Measurements from ENCODE around the gene BRPF3. TPM values are rescaled to one million over a fixed set of nuclear protein-coding genes. Genes with fewer than 3 reads are reported as not detected.

The BRPF3 gene
- 5.0 and 5.9 TPM in 2 replicates for total RNA-seq (2014; rRNA removed; shearing (Covaris generic))
- polyA plus RNA-seq (2014; cell fraction: nucleus; rRNA removed) = 3.8 and 4.8 TPM in 2 replicates

DNA sequence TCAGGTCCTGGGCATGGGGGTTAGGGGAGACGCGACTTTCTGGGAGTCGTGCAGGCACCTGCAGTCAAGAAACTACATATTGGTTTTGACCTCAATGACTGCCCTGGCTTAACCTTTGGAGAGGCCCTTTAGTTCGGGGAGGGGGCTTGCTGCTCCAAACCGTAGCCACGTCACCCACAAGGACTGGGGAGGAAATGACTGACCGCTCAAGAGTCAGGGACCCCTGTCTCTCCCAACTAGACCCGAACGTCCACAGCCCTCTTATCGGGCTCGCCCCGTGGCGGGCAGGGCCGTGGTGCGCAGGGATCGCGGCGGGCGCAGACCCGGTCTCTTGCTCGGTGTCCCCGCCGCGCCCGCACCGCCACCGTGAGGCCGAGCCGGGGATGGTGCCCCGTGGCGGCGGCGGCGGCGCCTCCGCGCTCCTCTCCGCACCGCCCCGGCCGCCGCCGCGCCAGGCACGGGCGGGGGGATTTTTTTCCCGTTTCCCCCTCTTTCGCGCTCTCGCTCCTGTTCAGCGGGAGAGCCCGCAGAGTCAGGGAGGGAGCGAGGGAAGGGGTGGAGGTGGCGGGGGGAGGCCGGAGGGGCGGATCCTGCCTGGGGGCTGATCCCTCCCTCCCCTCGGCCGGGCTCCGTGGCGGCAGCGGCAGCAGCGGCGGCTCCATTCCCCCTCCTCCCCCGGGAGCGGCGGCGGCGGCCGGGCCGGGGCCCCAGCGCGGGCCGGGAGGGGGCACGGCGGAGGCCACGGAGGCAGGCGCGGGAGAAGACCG, at the start of gene BRPF3:
Gene BRPF3 (plus strand): TSS at position 632 of the 767 bp plus-strand sequence. CDS start 3,579 bp downstream, outside the sequence.
- DNase-seq (ENCODE audit: extremely low read depth, low read depth) = peak; percentile 39

DNA sequence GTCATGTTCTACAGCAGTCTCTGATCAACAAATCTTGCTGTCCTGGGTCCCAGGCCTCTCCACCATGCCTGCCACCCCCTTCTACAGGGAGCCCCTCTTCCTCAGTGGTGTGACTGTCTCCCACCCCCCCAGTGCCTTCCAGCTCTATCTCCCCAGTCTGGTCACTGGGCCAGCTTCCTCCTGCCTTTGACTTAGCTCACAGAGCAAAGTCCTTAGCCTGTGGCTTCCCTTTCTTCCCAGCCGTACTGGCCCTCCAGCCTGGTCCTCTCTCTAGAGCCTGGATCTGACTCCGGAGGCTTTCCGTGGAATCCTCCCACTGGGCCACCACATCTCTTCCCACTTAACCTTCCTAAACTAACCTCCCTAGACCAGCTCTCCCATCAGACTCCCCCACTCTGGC, 49.2 kb upstream of the BRPF3 start:
- no peak for DNase-seq (ENCODE audit: extremely low read depth, low read depth)

DNA sequence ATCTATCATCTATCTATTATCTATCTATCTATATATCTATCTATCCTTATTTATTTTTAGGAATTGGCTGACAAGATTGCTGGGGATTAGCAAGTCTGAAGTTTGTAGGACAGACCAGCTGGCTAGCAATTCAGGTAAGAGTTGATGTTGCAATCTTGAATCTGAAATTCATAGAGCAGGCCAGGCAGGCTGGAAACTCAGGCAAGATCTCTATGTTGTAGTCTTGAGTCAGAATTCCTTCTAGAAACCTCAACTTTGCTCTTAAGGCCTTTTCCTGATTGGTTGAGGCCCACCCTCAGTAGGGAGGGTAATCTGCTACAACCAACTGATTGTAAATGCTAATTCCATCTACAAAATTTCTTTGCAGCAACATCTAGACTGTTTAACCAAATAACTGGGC, 47.1 kb upstream of the BRPF3 start:
- no peak for DNase-seq (ENCODE audit: extremely low read depth, low read depth)

DNA sequence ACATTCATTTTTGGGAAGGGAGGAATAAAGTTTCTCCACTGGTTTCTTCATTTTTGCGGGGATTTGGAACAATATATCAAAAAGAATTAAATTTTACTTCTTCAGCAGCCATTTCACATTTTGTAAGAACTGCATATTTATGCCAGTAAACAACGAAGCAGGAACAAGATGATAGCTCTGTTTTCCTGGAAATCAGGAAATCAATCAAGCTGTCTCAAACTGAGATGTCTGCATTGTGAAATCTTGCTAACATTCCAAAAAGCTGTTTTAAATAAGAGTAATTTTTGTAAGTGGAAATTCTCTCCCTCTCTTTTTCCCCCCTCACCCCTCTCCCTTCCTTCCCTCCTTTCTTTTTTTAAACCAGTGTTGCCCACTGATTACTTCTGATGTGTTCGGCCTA, 46.3 kb upstream of the BRPF3 start:
- DNase-seq (ENCODE audit: extremely low read depth, low read depth) = no peak

DNA sequence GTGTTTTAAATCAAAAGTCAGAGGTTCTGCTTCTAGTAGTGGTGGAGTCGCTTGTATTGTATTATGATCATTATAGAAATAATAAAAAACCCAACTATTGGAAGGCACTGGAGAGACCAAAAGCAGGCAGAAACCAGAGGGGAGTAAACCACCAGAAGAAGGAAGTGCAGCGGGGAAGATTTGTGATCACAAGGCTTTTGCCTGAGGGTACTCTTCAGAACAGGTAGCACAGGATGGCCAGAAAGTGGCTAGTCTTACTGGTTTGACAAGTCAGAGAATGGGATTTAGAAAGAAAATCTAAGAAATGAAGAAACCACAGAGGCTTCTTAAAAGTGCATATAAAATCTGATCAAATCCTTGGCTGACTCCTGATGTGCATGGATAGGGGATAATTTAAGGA, 42.3 kb upstream of the BRPF3 start:
- no peak for DNase-seq (ENCODE audit: extremely low read depth, low read depth)

DNA sequence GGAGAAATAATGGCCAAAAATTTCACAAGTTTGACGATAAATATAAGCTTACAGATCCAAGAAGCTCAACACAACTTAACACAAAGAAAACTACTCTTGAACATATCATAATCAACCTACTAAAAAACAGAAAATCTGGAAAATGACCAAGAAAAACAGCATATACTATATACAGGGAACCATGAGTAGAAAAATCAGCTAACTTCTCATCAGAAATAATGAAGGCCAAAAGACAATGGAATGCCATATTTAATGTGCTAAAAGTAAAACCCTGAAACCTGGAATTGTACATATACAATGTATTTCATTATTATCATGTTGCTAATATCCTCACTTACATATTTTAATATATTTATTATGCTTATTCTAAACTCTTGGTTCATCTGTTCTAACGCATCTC, 40.9 kb upstream of the BRPF3 start:
- no peak for DNase-seq (ENCODE audit: extremely low read depth, low read depth)

DNA sequence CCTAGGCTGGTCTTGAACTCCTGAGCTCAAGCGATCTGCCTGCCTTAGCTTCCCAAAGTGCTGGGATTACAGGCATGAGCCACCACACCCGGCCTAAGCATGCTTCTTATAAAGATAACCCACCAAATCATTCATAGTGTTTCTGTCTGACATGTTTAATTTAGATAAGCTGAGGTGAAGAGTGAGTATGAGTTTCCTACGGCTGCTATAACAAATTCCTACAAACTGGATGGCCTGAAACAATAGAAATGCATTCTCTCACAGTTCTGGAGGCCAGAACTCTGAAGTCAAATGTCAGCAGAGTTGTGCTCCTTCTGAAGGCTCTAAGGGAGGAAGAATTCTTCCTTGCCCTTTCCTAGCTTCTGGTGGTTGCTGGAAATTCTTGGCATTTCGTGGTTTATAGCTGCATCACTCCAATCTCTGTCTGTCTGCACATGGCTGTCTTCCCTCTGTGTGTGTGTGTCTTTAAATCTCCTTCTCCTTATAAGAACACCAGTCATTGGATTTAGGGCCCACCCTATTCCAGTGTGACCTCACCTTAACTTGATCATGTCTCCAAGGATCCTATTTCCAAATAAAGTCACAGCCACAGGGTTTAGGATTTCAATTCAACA, 36.3 kb upstream of the BRPF3 start:
- DNase-seq (ENCODE audit: extremely low read depth, low read depth) = no peak

DNA sequence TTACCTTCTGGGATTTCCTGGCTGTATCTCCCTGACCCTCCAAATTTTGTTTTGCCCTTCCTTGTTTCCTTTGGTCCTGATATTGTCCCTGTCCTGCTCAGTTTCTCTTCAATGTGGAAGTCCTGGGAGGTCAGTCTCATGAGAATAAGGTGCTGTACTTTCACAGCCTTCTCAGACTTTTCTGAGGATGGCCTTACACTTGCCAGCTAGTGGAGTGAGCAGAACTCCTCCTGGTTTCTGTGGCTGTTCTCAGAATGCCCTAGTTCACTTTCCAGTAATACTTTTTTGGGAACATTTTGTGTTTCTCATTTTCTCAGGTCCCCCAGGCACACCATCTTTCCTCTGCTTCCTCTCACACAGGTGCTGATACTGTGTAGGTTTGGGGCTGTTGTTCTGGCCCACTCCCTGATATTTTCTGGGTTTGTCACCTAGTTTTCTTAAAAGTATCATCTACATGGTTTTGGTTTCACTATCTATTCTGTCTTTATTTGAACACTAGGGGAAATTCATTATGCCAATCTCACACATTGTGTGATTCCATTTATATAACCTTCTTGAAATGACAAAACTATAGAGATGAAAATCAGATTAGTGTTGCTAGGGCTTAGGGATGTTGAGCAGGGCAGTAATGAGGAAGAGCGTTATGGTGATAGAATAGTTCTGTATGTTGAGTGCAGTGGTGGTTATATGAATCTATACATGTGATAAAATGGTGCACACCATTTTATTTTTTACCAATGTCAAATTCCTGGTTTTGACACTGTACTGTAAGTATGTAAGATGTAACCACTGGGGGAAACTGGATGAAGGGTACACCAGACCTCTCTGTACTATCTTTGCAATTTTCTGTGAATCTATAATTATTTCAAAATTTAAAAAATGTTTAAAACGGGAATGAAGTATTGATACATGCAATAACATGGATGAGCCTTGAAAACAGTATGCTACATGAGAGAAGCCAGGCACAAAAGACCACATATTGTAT, 27.2 kb upstream of the BRPF3 start:
- no peak for DNase-seq (ENCODE audit: extremely low read depth, low read depth)

DNA sequence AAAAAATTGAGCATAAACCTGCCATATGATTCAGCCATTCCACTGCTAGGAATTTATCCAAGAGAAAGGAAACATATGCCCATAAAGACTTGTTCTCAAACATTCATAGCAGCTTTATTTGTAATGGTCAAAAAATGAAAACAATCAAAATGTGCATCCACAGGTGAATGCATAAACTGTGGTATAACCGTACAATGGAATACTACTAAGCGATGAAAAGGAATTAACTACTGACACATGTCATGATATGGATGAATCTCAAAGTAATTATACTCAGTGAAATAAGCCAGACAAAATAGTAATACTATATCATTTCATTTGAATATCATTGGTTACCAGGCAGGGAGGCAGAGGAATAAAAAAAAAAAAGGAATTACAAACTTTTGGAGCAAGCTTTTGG, 25.8 kb upstream of the BRPF3 start:
- DNase-seq (ENCODE audit: extremely low read depth, low read depth) = no peak

DNA sequence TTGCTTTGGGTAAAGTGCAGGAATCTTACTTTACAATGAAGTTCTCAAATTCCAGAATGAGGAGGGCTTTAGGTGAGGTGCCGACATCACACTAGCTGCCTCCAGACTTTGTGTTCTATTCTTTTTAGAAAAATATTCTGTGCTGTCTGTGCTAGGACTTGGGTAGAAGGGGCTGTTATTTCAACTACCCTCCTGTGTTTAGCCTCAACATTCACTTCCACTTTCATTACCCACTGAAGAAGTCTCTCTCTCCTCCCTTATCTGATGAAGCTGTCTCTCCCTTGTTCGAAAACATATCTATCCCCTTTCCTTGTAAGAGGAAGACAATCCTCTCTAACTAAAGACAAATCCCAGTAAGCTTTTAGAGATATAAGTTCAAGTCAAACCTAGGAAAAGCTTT, 25.0 kb upstream of the BRPF3 start:
- DNase-seq (ENCODE audit: extremely low read depth, low read depth) = no peak

DNA sequence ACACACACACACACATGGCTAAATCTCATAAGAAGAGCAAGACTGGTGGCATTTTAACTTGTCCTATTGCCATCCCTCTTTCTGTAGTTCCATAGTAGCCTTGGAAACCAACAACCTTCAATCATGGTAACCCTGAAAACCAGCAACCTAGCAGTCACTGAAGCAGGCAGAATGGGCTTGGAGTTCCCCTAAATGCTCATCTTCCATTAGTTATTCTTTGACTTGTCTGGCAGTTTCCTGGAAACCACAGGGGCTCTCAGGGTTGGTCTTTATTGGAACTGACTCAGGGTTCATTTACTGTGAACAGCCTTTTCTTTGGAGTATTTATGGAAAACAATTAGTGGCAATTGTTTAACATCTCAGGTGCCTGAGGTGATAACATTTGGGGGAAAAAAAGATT, 19.4 kb upstream of the BRPF3 start:
- DNase-seq (ENCODE audit: extremely low read depth, low read depth) = no peak

DNA sequence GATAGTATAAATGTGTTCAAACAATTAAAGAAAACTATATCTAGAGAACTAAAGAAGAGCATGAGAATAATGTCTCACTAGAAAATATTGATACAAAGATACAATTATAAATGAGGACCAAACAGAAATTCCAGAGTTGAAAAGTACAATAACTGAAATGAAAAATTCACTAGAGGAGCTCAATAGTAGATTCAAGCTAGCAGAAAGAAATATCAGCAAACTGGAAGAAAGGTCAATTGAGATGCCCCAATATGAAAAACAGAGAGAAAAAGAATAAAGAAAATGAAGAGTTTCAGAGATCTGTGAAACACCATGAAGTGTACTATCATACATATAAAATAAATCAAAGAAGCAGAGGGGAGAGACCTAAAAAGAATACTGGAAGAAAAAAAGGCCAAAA, 18.0 kb upstream of the BRPF3 start:
- DNase-seq (ENCODE audit: extremely low read depth, low read depth) = no peak

DNA sequence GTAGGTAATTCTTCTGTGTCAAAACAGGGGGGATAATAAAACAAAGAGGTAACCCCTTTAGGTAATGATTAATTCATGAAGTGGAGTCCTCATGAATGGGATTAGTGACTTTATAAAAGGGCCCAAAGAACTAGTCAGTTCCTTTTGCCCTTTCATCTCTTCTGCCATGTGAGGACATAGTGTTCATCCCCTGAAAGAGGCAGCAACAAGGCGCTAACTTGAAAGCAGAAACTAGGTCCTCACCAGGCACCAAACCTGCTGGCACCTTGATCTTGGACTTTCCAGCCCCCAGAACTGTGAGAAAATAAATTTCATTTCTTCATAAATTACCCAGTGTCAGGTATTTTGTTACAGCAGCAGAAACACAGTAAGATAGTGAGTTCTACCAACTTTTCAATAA, 16.4 kb upstream of the BRPF3 start:
- DNase-seq (ENCODE audit: extremely low read depth, low read depth) = no peak

DNA sequence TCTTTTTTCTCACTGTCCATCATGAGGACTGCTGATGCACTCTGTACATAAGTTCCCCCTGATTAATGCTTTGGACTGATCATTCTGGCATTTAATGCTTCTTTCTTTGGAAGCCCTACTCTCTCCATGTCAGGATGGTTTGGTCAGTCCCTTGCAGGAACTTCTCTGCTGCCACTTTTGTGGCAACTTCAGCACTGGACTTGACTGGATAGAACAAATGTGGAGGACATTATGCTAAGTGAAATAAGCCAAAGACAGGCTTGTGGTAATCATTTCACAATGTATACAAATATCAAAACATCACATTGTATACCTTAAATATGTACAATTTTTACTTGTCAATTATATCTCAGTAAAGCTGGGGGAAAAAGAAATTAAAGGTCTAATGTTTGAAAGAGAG, 12.2 kb upstream of the BRPF3 start:
- no peak for DNase-seq (ENCODE audit: extremely low read depth, low read depth)

DNA sequence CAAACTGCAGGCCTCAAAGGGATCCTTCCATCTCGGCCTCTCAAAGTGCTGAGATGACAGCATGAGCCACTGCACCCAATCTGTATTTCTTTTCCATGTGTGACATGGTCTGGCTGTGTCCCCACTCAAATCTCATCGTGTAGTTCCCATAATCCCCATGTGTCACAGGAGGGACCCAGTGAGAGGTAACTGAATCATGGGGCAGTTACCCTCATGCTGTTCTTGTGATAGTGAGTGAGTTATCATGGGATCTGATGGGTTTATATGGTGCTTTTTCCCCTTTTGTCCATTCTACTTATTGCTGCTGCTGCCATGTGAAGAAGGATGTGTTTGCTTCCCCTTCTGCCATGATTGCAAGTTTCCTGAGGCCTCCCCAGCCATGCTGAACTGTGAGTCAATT, 10.3 kb upstream of the BRPF3 start:
- no peak for DNase-seq (ENCODE audit: extremely low read depth, low read depth)

DNA sequence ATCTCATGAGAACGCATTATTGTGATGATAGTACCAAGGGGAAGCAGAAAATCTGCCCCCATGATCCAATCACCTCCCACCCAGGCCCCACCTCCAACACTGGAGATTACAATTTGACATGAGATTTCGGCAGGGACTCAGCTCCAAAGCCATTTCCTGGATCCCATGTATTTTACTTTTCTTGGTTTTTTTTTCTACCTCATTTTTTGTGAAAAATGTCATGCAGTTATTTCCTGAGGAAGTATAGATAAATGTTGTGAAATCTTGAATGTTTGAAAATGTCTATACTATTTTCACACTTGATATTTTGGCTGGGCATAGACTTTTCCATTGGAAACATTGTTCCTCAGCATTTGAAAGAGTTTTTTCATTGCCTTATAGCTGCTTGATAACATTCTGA, 9.1 kb upstream of the BRPF3 start:
- DNase-seq (ENCODE audit: extremely low read depth, low read depth) = no peak

DNA sequence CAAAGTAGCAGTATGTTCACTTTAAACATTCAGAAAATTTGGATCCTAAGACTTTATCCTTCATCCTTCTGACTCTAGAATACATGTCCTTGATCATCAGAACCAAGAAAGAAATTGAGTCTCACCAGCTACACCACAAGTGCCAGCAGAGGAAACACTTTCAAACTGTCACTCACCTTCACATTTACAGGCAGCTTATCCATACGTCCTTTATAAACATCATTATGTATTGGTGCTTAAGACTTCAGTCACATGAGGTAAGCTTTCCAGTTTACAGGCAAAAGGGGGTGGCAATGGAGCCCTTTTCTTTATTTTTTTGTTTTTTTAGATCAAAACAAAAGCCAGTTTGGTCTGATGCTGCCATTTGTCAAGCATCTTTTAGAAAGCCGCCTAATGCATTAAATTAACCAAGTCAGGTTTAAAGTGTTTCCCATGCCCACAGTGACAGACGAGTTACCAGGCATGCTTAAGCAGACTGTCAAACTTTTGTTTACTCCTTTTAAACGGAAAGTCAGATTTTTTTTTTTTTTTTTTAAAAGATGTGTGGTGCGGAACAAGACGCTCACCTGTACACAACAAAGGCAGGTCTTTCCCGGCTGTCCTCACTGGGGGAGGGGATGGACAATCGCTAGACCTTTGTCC, 952 bp upstream of the BRPF3 start:
- DNase-seq (ENCODE audit: extremely low read depth, low read depth) = no peak

DNA sequence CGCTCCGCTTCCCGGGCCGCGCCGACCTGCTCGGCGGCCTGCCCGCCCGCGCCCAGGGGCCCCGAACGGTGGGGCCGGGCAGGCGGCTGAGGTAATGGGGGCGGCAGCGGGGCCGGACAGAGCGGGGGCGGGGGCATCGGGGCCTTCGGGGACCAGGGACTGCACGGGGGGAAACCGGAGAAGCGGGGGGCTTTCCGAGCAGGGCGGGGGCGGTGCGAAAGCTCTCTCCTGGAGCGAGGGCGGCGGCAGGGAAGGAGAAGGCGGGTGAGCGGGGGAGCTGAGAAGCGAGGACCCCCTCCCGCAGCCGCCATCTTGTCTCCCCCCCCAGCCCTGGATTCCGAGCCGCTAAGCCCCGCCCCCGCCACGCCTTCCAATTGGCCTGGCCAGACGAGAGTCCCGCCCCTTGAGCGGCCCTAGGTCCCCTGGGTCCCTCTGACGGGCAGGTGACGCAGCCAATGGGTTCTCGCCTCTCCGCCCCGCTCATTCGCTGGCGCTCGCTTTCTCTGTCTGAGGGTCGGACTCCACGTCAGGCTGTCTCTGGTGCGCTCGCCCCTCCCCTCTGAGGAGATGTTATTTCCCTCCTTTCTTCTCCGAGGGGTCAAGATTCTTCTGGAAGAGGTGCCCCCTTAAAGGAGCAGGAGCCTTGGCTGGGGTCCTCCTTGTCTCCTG, 470 bp downstream of the BRPF3 start:
- DNase-seq (ENCODE audit: extremely low read depth, low read depth) = peak; percentile 92

DNA sequence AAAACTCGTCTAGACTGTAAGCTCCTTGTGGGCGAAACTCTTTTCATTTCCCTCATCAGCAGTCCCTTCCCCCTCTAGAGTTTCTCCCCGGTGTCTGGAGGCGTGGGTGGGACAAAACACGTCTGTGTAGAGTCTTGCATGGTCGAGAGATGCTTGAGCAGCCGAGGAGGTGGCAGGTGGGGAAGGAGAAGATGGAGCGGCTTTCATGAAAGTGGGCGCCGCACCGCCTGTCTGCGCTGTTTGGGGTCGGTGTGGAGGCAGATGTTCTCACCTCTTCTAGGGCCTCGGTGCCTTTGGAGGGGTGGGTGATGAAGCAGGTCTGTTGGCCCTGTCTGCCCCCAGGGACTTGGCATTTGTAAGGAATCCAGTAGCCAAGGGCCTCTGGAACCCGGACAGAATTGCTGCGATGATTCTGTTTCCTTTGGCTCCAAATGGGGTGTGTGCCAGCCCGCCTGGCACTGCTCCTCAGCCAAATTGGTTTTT, 1.2 kb downstream of the BRPF3 start:
- DNase-seq (ENCODE audit: extremely low read depth, low read depth) = no peak

DNA sequence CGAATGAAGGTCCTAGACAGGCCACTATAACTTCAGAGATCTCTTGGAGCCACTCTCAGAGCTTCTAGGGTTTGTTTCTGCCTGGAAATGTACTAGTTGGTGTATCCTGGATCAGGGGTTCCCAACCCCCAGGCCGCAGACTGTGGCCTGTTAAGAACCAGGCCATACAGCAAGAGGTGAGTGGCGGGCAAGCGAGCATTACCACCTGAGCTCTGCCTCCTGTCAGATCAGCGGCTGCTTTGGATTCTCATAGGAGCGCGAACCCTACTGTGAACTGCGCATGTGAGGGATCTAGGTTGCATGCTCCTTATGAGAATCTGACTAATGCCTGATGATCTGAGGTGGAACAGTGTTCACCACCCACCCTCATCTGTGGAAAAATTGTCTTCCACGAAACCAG, 2.4 kb downstream of the BRPF3 start:
- no peak for DNase-seq (ENCODE audit: extremely low read depth, low read depth)
